K562 (cell line): ENCODE results near the gene SLC22A7. TPM values are rescaled to one million over a fixed set of nuclear protein-coding genes. Genes with fewer than 3 reads are reported as not detected.

Experiments
- CBX1 ChIP-seq: sonication (generic); IDR thresholded peaks from 2 replicates; pipeline ENCODE4 v1.6.1; 2016; ENCODE audit warnings: antibody characterized with exemption, low read depth, mild to moderate bottlenecking
- CBX8 ChIP-seq: fragments of 200-600 bp; sonication (generic); IDR thresholded peaks from 2 replicates; pipeline ENCODE4 v1.6.1; 2012; ENCODE audit warnings: borderline replicate concordance, mixed run types, low read depth, mild to moderate bottlenecking, moderate library complexity, mixed read lengths, low read length, control low read depth, inconsistent platforms; ENCODE audit not compliant: poor library complexity, severe bottlenecking; ENCODE audit errors: extremely low read depth
- CEBPG ChIP-seq, 3 experiments: fragments of 200-800 bp in 1 of 3; sonication (Bioruptor generic) in 1 of 3; sonication (generic) in 1 of 3; formaldehyde crosslinking in 1 of 3; IDR thresholded peaks in 2 of 3; conservative IDR thresholded peaks in 1 of 3; 2 replicates each; pipeline versions ENCODE4 v1.6.1 to v1.8.0; 2016 to 2022; ENCODE audit warnings: missing compliant biosample characterization in 2 of 3, missing genetic modification characterization in 2 of 3, mild to moderate bottlenecking in 1 of 3, missing genetic modification reagents in 1 of 3
- ETV5 ChIP-seq: sonication (generic); formaldehyde crosslinking; IDR thresholded peaks from 2 replicates; pipeline ENCODE4 v1.4.0; 2020; ENCODE audit warnings: low read depth, mild to moderate bottlenecking, missing genetic modification reagents
- GATAD2A ChIP-seq: fragments of 450-650 bp; IDR thresholded peaks from 2 replicates; pipeline ENCODE4 v1.6.1; 2017
- SUPT5H ChIP-seq: fragments of 450-650 bp; IDR thresholded peaks from 2 replicates; pipeline ENCODE4 v1.6.1; 2016
- polyA plus RNA-seq, 8 experiments: library from polyadenylated mRNA; depleted of rRNA in 4 of 8; stranded (reverse) in 5 of 8; unstranded in 3 of 8; fragments of >200 nt; fragmentation: Nextera tagmentation in 2 of 8; fragmentation: Illumina TruSeq in 1 of 8; extraction: Ambion mirVana in 2 of 8; extraction: Trizol in 1 of 8; gene quantifications; 2 replicates each; pipeline versions ENCODE4 v1.2.1 to v1.2.3, GENCODE V29; 2011 to 2014; ENCODE audit warnings: inconsistent platforms in 1 of 8, missing spikeins in 1 of 8
- total RNA-seq, 7 experiments: library from RNA; depleted of rRNA in 6 of 7; stranded (reverse); fragments of >200 nt in 6 of 7; fragmentation: Illumina TruSeq in 2 of 7; extraction: Trizol in 2 of 7; gene quantifications; 2 replicates each; pipeline versions ENCODE4 v1.2.1 to v1.2.3, GENCODE V29; 2011 to 2021; ENCODE audit warnings: low replicate concordance in 1 of 7
- TF ChIP-seq, protein P1 (sequence below): fragments of 250-450 bp; sonication (Bioruptor Pico); IDR thresholded peaks from 2 replicates; pipeline ENCODE4 v1.8.0; 2021; ENCODE audit warnings: borderline replicate concordance, mild to moderate bottlenecking, moderate library complexity; ENCODE audit not compliant: poor library complexity, severe bottlenecking
- TF ChIP-seq, protein P2 (sequence below): fragments of 200-800 bp; sonication (Bioruptor generic); IDR thresholded peaks from 2 replicates; pipeline ENCODE4 v1.6.1; 2016; ENCODE audit warnings: missing genetic modification characterization, missing compliant biosample characterization
- TF ChIP-seq, protein P3 (sequence below): fragments of 150-350 bp; IDR thresholded peaks from 2 replicates; pipeline ENCODE4 v1.6.1; 2014; ENCODE audit warnings: low read depth, mild to moderate bottlenecking, low read length, borderline replicate concordance

SLC22A7 gene
- total and polyA plus RNA-seq, 9 of the 15 experiments (the other 6 are each of a cell fraction or from before 2014, with no cell fraction given): not detected

DNA sequence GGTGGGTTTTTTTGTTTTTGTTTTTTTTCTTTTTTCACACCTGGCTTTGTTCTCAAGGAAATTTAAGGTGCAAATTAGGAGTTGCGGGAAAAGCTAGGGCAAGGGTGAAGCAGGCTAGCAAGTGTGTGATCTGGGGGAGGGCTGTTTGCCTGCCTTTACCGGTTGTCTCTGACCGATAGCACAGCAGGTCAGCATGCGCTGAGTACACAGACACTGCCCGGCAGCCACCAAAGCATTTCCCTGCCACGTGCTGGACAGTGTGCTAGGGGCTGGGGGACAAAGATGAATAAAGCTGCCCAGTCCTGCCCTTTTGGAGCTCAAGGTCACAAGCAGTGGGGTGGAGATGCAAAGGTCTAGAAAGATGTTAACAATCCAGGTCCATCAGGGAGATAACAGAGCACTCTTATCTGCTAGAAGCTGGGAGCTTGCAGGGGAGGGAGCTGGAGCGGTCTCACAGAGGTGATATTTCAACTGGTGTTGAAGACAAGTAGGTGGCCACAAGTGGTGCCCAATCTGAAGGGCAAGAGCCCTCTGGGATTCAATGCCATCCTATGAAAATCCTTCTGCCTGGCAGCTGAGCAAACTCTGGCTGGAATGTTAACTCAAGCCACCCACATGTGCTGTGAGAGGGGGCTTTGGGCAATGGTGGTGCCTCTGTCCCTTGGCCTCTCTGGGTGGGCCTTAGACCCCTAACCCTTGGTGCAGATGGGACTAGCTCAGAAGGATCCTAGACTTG is 30.3 kb upstream of the SLC22A7 start (continued):
- no peak for TF ChIP-seq GATAD2A
- TF ChIP-seq SUPT5H: no peak
- TF ChIP-seq CEBPG (CRISPR knock-in tag; IDR thresholded peaks at IDR 0.05): no peak
- no peak for TF ChIP-seq CEBPG (tag; conservative IDR thresholded peaks at IDR 0.05 in 1 of 2, IDR thresholded peaks at IDR 0.05 in 1 of 2)
- TF ChIP-seq, protein P1, sequence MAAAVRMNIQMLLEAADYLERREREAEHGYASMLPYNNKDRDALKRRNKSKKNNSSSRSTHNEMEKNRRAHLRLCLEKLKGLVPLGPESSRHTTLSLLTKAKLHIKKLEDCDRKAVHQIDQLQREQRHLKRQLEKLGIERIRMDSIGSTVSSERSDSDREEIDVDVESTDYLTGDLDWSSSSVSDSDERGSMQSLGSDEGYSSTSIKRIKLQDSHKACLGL (CRISPR knock-in tag): no peak
- TF ChIP-seq ETV5 (CRISPR knock-in tag): 0 out of 2 replicates have a peak, but pooled peaks have one; percentile 59
- TF ChIP-seq CBX1: no peak
- TF ChIP-seq, protein P2, sequence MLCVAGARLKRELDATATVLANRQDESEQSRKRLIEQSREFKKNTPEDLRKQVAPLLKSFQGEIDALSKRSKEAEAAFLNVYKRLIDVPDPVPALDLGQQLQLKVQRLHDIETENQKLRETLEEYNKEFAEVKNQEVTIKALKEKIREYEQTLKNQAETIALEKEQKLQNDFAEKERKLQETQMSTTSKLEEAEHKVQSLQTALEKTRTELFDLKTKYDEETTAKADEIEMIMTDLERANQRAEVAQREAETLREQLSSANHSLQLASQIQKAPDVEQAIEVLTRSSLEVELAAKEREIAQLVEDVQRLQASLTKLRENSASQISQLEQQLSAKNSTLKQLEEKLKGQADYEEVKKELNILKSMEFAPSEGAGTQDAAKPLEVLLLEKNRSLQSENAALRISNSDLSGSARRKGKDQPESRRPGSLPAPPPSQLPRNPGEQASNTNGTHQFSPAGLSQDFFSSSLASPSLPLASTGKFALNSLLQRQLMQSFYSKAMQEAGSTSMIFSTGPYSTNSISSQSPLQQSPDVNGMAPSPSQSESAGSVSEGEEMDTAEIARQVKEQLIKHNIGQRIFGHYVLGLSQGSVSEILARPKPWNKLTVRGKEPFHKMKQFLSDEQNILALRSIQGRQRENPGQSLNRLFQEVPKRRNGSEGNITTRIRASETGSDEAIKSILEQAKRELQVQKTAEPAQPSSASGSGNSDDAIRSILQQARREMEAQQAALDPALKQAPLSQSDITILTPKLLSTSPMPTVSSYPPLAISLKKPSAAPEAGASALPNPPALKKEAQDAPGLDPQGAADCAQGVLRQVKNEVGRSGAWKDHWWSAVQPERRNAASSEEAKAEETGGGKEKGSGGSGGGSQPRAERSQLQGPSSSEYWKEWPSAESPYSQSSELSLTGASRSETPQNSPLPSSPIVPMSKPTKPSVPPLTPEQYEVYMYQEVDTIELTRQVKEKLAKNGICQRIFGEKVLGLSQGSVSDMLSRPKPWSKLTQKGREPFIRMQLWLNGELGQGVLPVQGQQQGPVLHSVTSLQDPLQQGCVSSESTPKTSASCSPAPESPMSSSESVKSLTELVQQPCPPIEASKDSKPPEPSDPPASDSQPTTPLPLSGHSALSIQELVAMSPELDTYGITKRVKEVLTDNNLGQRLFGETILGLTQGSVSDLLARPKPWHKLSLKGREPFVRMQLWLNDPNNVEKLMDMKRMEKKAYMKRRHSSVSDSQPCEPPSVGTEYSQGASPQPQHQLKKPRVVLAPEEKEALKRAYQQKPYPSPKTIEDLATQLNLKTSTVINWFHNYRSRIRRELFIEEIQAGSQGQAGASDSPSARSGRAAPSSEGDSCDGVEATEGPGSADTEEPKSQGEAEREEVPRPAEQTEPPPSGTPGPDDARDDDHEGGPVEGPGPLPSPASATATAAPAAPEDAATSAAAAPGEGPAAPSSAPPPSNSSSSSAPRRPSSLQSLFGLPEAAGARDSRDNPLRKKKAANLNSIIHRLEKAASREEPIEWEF (CRISPR knock-in tag): no peak
- no peak for TF ChIP-seq CBX8
- TF ChIP-seq, protein P3, sequence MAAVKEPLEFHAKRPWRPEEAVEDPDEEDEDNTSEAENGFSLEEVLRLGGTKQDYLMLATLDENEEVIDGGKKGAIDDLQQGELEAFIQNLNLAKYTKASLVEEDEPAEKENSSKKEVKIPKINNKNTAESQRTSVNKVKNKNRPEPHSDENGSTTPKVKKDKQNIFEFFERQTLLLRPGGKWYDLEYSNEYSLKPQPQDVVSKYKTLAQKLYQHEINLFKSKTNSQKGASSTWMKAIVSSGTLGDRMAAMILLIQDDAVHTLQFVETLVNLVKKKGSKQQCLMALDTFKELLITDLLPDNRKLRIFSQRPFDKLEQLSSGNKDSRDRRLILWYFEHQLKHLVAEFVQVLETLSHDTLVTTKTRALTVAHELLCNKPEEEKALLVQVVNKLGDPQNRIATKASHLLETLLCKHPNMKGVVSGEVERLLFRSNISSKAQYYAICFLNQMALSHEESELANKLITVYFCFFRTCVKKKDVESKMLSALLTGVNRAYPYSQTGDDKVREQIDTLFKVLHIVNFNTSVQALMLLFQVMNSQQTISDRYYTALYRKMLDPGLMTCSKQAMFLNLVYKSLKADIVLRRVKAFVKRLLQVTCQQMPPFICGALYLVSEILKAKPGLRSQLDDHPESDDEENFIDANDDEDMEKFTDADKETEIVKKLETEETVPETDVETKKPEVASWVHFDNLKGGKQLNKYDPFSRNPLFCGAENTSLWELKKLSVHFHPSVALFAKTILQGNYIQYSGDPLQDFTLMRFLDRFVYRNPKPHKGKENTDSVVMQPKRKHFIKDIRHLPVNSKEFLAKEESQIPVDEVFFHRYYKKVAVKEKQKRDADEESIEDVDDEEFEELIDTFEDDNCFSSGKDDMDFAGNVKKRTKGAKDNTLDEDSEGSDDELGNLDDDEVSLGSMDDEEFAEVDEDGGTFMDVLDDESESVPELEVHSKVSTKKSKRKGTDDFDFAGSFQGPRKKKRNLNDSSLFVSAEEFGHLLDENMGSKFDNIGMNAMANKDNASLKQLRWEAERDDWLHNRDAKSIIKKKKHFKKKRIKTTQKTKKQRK: no peak
